Bronchial epithelial cell (primary cell): ENCODE results near the gene PCSK2. TPM values are rescaled to one million over a fixed set of nuclear protein-coding genes. Genes with fewer than 3 reads are reported as not detected.
A peak's percentile ranks its signal among the peaks of the same experiment; 100 is the strongest.

ENCODE experiments used
- DNase-seq: peaks from one replicate; pipeline ENCODE4 v3.0.0-alpha.2; 2010; ENCODE audit warnings: low read depth
- FAIRE-seq: peaks from 2 replicates; lab custom pipeline; 2011; peaks lifted over from hg19 to GRCh38; lab: Jason Lieb, UNC
- H3K27me3 ChIP-seq: 2 replicates; pipeline ENCODE4 v1.5.1; 2011; ENCODE audit warnings: low read length; ENCODE audit not compliant: control insufficient read depth, insufficient read depth
- H3K36me3 ChIP-seq: 2 replicates; pipeline ENCODE4 v1.5.1; 2011; ENCODE audit warnings: low read length; ENCODE audit not compliant: control insufficient read depth, insufficient read depth
- H3K4me3 ChIP-seq: 2 replicates; pipeline ENCODE4 v1.5.1; 2011; ENCODE audit warnings: mild to moderate bottlenecking, low read depth, low read length, control low read depth
- CTCF ChIP-seq: IDR thresholded peaks from 2 replicates; pipeline ENCODE4 v1.5.1; 2011; ENCODE audit warnings: mild to moderate bottlenecking, moderate library complexity, low read length, control low read depth, inconsistent platforms; ENCODE audit not compliant: insufficient read depth, severe bottlenecking
- total RNA-seq: library from RNA; depleted of rRNA; stranded (reverse); fragments of >200 nt; gene quantifications from 2 replicates; pipeline ENCODE4 v1.2.1, GENCODE V29; 2014

Gene PCSK2
- total RNA-seq, 1 donor from 2014 or later, result not detected

- no peak for TF ChIP-seq CTCF
- H3K36me3 ChIP-seq, result no peaks in the 10 kb centered on the region
- DNase-seq, result peak; percentile 97
- no peak for FAIRE-seq
- no peak overlapping the region for H3K4me3 ChIP-seq
- H3K27me3 ChIP-seq, result no peaks in the 10 kb centered on the region
Measured at GRCh38 chr20:17505636-17506517, 279.0 kb downstream of the PCSK2 start.

DNA sequence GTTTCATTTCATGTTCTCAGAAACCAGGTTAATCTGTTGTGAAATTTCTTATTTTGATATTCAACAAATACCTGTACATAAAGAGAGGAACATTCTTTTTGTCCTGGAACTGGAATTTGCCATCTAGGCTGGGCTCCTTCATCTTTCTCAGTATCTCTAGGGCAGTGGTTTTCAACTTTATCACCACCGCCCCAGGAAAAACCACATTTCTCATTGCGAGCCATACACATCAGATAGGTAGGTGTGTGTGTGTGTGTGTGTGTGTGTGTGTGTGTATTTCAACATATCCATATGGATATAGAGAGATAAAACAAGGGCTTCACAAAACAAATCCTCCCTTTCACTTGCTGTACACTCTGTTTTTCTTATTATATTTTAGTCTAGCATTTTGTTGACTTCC is 280.2 kb downstream of the PCSK2 start:
- TF ChIP-seq CTCF, result no peak
- Histone ChIP-seq H3K27me3 (no peaks in the 10 kb centered on the region), H3K36me3 (no peaks in the 10 kb centered on the region), H3K4me3 (no peak overlapping the region)
- DNase-seq (no peak), FAIRE-seq (no peak)

DNA sequence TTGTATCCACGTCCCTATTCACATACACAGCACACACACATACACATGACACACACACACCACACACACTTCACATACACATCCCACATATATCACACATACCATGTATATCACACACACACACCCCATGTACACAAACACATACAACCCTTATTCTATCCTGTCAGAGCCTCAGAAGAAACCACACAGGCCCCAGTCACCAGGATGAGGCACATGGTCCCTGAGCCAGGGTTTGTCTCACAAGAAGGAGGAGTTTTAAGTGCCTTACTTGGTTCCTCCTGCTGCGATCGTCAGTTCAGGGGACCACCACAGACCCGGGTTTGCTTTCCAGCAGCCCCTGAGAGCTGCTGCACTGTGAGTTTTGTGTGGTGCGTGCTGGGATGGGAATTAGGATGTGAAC is 280.7 kb downstream of the PCSK2 start:
- Histone ChIP-seq H3K4me3 (no peak overlapping the region), H3K36me3 (no peaks in the 10 kb centered on the region), H3K27me3 (no peaks in the 10 kb centered on the region)
- TF ChIP-seq CTCF, result no peak
- FAIRE-seq (no peak), DNase-seq (no peak)

DNA sequence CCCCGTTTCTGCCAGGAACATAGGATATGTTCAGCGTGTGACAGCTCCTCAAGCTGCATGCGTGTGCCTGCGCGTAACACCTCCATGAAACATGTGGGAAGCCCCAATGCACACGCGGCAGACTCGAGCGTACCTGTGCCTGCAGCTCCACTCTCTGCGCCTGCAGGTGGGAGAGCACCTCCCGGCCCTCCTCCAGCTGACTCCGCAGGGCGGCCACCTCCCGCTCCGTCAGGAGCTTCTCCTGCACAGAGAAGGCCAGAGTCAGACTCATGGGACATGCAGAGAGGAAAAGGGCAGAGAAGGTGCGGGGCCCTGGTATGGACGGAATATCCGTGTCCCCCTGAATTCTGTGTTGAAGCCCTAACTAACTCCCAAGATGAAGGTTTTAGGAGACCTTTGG is 281.9 kb downstream of the PCSK2 start:
- no peak for DNase-seq
- Histone ChIP-seq H3K27me3 (no peaks in the 10 kb centered on the region), H3K4me3 (no peak overlapping the region), H3K36me3 (no peaks in the 10 kb centered on the region)
- no peak for FAIRE-seq
- TF ChIP-seq CTCF, result no peak

GRCh38 chr20:17510548-17510947 is 283.7 kb downstream of the PCSK2 start:
- Histone ChIP-seq H3K36me3 (no peaks in the 10 kb centered on the region), H3K27me3 (no peaks in the 10 kb centered on the region), H3K4me3 (no peak overlapping the region)
- no peak for TF ChIP-seq CTCF
- no peak for FAIRE-seq
- DNase-seq, result no peak
